ENCODE data around the gene IFT122.

Gene IFT122

DNA sequence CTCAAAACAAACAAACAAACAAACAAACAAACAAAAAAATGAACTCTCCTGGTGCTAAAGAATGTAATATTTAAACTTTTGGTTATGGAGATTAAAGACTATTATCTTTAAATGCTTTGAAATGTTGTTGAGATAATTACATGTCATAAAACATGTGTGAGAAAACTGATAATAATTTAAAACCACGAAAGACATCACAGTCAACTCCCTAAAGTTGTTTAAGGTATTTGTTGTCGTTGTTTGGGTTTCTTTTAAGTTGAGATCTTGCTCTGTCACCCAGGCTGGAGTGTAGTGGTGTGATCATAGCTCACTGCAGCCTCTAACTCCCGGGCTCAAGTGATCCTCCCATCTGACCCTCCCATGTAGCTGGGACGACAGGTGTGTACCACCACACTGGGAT is 23.6 kb upstream of the IFT122 start:
- Histone ChIP-seq H3K27me3 (ENCODE audit: insufficient read depth, low read length) (no peaks in the 10 kb centered on the region), H3K4me1 (ENCODE audit: control insufficient read depth, insufficient read depth, low read length, unreplicated experiment) (peaks cover 19% of the 10 kb centered on the region), H3K27ac (ENCODE audit: low read depth, low read length) (no peak overlapping the region), H3K4me3 (ENCODE audit: low read depth, low read length) (no peak overlapping the region), H3K79me2 (ENCODE audit: control insufficient read depth, insufficient read depth, low read length, unreplicated experiment) (no peaks in the 10 kb centered on the region), H3K36me3 (ENCODE audit: insufficient read depth, low read length) (no peaks in the 10 kb centered on the region), H2AFZ (ENCODE audit: low read length, unreplicated experiment) (no peak overlapping the region)

DNA sequence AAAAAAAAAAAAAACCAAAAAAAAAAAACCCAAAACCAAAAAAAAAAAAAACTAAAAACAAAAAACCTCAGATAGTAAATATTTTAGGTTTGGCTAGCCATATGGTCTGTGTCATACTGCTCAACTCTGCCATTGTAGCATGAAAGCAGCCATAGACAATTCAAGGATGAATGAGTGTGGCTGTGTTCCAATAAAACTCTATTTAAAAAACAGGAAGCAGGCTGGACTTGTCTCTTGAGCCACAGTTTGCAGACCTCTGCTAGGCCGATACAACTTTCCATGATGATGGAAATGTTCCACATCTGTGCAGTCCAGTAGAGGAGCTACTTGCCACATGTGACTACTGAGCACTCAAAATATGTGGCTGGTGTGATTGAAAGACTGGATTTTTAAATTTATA is 22.7 kb upstream of the IFT122 start:
- peaks cover 19% of the 10 kb centered on the region for H3K4me1 ChIP-seq (ENCODE audit: control insufficient read depth, insufficient read depth, low read length, unreplicated experiment)
- H3K4me3 ChIP-seq (ENCODE audit: low read depth, low read length): no peak overlapping the region
- no peaks in the 10 kb centered on the region for H3K79me2 ChIP-seq (ENCODE audit: control insufficient read depth, insufficient read depth, low read length, unreplicated experiment)
- H3K36me3 ChIP-seq (ENCODE audit: insufficient read depth, low read length): no peaks in the 10 kb centered on the region
- no peaks in the 10 kb centered on the region for H3K27me3 ChIP-seq (ENCODE audit: insufficient read depth, low read length)
- H3K27ac ChIP-seq (ENCODE audit: low read depth, low read length): no peak overlapping the region
- H2AFZ ChIP-seq (ENCODE audit: low read length, unreplicated experiment): no peak overlapping the region

DNA sequence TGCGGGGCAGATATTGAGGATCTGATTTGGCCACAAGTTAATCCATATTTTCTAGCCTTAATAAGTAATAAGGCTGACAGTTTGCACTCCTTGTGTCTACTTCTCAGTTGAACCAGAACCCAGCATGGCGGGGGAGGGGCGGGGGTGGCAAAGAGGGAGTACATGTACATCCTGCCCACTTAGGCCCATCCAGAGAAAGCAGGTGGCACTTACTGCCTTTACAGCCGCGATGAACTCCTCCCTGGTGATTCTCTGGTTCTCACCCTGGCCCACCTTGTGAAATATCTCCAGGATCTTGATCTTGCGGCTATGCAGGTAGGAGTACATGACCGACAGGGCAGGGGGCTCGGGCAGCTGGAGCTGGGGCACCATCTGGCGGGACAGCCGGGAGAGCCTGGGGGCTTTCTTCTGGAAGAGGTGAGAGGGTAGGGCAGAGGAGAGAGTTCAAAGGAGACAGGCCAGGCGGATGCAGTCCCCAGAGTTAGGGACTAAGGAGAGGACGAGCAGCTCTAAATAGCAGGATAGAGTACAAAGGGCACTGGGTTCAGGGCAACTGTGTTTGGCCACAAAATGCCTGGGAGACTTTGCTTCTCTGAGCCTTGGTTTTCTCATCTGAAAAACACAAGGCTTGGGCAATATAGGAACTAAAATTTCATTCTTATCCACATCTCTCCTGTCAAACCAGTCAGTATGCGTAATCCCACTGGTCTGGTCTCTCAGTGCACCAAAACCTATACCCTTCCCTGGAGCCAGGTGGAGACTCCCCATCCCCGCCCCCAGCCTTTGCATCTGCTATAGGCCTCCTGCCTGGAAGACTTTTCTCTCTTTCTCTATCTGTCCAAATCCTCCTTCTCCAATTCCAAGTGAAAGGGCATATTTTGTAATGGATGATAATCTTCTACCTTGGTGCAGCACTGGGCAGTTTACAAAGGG is 21.7 kb upstream of the IFT122 start:
- no peaks in the 10 kb centered on the region for H3K79me2 ChIP-seq (ENCODE audit: control insufficient read depth, insufficient read depth, low read length, unreplicated experiment)

DNA sequence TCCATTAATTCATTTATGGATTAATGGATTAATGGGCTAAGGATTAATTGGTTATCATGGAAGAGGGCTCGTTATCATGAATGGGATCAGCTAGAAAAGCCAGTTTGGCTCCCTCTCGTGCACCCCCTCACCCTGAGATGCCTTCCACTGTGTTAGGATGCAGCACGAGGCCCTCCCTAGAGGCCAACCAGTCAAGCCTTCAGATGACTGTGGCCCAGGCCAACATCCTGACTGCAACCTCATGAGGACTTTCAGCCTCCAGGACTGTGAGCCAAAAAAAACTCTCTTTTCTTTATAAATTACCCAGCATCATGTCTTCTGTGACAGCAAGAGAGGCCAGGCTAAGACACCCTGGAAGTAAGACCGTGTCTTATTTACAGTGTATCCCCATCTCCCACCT is 20.5 kb upstream of the IFT122 start:
- no peaks in the 10 kb centered on the region for H3K79me2 ChIP-seq (ENCODE audit: control insufficient read depth, insufficient read depth, low read length, unreplicated experiment)
- H2AFZ ChIP-seq (ENCODE audit: low read length, unreplicated experiment): no peak overlapping the region
- H3K4me1 ChIP-seq (ENCODE audit: control insufficient read depth, insufficient read depth, low read length, unreplicated experiment): peaks cover 7% of the 10 kb centered on the region
- no peak overlapping the region for H3K4me3 ChIP-seq (ENCODE audit: low read depth, low read length)
- H3K36me3 ChIP-seq (ENCODE audit: insufficient read depth, low read length): no peaks in the 10 kb centered on the region
- no peak overlapping the region for H3K27ac ChIP-seq (ENCODE audit: low read depth, low read length)
- no peaks in the 10 kb centered on the region for H3K27me3 ChIP-seq (ENCODE audit: insufficient read depth, low read length)

More for the DNA sequence above, 21.7 kb upstream of the IFT122 start:
- Histone ChIP-seq H3K36me3 (ENCODE audit: insufficient read depth, low read length) (no peaks in the 10 kb centered on the region), H3K27ac (ENCODE audit: low read depth, low read length) (no peak overlapping the region), H3K4me1 (ENCODE audit: control insufficient read depth, insufficient read depth, low read length, unreplicated experiment) (peaks cover 13% of the 10 kb centered on the region), H2AFZ (ENCODE audit: low read length, unreplicated experiment) (no peak overlapping the region), H3K27me3 (ENCODE audit: insufficient read depth, low read length) (no peaks in the 10 kb centered on the region), H3K4me3 (ENCODE audit: low read depth, low read length) (no peak overlapping the region)

DNA sequence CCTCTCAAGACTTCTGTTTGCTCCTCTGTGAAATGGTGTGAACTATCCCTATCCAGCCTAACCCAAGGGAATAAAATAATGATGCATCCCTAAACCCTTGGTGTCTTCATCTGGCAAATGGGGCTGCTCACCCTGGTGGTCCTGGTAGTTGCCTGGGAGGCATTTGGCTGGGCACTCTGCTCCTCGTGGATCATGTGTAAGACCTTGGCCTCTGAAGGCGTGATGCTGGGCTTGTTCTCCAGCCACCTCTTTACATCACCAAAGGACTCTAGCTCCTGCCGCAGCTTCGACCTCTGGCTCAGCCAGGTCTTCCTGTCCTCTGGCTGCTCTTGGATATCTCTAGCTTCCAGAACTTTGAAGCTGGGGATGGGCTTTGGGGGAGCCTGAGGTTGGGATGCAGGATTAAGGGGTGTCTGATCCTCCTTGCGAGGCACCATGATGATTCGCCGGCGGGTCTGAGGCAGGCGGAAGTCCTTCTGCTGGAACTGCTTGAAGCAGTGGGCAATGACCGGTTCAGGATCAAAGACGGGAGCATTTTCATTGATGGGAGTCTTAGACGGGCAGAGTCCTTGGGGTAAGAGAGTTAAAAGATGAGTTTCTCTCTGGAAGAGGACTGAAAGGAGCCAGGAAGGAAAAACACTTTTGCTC is 18.7 kb upstream of the IFT122 start:
- Histone ChIP-seq H3K27me3 (ENCODE audit: insufficient read depth, low read length) (no peaks in the 10 kb centered on the region), H3K4me3 (ENCODE audit: low read depth, low read length) (no peak overlapping the region), H3K36me3 (ENCODE audit: insufficient read depth, low read length) (no peaks in the 10 kb centered on the region), H3K27ac (ENCODE audit: low read depth, low read length) (no peak overlapping the region), H3K4me1 (ENCODE audit: control insufficient read depth, insufficient read depth, low read length, unreplicated experiment) (peaks cover 4% of the 10 kb centered on the region), H2AFZ (ENCODE audit: low read length, unreplicated experiment) (no peak overlapping the region), H3K79me2 (ENCODE audit: control insufficient read depth, insufficient read depth, low read length, unreplicated experiment) (no peaks in the 10 kb centered on the region)

DNA sequence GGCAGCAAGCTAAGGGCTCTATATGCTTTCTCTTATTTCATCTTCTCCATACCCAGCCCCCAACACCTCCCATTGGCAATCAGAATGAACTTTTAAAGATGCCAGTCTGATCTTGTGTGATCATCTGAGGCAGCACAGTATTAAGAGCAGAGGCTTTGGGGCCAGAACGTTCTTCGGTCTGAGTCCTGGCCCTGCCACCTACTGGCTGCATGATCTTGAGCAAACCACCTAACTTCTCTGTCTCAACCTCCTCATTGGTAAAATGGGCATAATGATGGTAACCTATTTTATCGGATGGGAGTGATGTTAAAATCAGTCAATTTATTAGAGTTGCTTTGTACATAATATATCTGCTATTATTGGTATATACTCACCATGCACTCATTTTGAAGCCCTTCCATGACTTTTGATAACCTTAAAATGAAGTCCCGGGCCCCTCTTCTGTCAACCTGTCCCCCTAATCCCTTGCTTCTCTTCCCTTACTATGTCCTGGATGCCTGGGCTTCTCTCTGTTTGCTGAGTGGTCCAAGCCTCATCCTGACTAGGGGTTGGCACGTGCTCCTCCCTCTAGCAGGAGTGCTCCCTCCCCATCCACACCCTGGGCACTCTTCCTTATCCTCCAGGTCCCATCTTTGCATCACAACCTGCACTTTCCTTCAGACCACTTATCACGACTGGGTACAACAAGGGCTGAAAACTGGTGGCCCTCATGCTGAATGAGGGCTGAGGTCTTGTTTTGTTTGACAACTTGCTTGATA is 17.9 kb upstream of the IFT122 start:
- peaks cover 4% of the 10 kb centered on the region for H3K4me1 ChIP-seq (ENCODE audit: control insufficient read depth, insufficient read depth, low read length, unreplicated experiment)
- no peaks in the 10 kb centered on the region for H3K36me3 ChIP-seq (ENCODE audit: insufficient read depth, low read length)
- H3K27ac ChIP-seq (ENCODE audit: low read depth, low read length): no peak overlapping the region
- no peak overlapping the region for H3K4me3 ChIP-seq (ENCODE audit: low read depth, low read length)
- H3K79me2 ChIP-seq (ENCODE audit: control insufficient read depth, insufficient read depth, low read length, unreplicated experiment): no peaks in the 10 kb centered on the region
- H3K27me3 ChIP-seq (ENCODE audit: insufficient read depth, low read length): no peaks in the 10 kb centered on the region
- H2AFZ ChIP-seq (ENCODE audit: low read length, unreplicated experiment): no peak overlapping the region

DNA sequence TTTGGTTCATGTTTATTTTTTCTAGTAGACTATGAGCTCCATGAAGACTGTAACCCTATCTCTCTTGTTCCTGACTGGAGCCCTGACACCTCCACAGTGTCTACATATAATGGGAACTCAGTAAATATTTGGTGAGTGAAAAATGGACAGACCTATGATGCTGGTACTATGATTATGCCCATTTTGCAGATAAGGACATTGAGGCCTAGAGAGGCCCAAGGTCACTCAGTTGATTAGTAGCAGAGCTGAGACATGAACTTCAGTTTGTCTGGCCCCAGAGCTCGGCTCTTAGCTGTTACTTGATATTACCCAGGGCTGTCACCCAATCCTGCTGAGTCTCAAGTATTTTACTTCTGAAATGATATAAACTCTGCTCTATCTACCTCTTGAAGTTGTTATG is 17.1 kb upstream of the IFT122 start:
- Histone ChIP-seq H3K4me3 (ENCODE audit: low read depth, low read length) (no peak overlapping the region), H3K4me1 (ENCODE audit: control insufficient read depth, insufficient read depth, low read length, unreplicated experiment) (peaks cover 4% of the 10 kb centered on the region), H3K79me2 (ENCODE audit: control insufficient read depth, insufficient read depth, low read length, unreplicated experiment) (no peaks in the 10 kb centered on the region), H3K27ac (ENCODE audit: low read depth, low read length) (no peak overlapping the region), H2AFZ (ENCODE audit: low read length, unreplicated experiment) (no peak overlapping the region), H3K36me3 (ENCODE audit: insufficient read depth, low read length) (no peaks in the 10 kb centered on the region), H3K27me3 (ENCODE audit: insufficient read depth, low read length) (no peaks in the 10 kb centered on the region; the same call in 1 of the 2 replicates)

DNA sequence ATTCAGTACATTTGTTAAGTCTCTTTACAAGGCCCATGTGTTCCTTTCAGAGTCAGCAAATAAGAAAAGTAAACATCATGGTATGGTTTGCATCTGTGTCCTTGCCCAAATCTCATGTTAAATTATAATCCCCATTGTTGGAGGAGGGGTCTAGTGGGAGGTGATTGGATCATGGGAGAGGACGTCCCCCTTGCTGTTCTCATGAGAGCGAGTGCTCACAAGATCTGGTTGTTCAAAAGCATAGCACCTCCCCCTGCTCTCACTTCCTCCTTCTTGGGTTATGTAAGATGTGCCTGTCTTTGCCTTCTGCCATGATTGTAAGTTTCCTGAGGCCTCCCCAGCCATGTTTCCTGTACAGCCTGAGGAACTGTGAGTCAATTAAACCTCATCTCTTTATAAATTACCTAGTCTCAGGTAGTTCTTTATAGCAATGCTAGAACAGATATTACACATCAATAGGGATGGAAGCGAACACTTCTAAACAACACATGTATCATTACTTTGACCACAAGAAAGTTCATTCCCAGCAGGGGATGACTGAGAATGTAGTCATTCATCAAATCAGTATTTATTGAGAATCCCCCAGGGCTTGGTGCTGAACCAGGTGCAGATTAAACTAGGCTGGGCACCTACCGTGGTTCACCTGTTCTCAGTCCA is 15.7 kb upstream of the IFT122 start:
- Histone ChIP-seq H3K36me3 (ENCODE audit: insufficient read depth, low read length) (no peaks in the 10 kb centered on the region), H3K4me3 (ENCODE audit: low read depth, low read length) (no peak overlapping the region), H2AFZ (ENCODE audit: low read length, unreplicated experiment) (no peak overlapping the region), H3K4me1 (ENCODE audit: control insufficient read depth, insufficient read depth, low read length, unreplicated experiment) (peaks cover 10% of the 10 kb centered on the region), H3K79me2 (ENCODE audit: control insufficient read depth, insufficient read depth, low read length, unreplicated experiment) (no peaks in the 10 kb centered on the region), H3K27ac (ENCODE audit: low read depth, low read length) (no peak overlapping the region), H3K27me3 (ENCODE audit: insufficient read depth, low read length) (no peaks in the 10 kb centered on the region; the same call in 1 of the 2 replicates)

DNA sequence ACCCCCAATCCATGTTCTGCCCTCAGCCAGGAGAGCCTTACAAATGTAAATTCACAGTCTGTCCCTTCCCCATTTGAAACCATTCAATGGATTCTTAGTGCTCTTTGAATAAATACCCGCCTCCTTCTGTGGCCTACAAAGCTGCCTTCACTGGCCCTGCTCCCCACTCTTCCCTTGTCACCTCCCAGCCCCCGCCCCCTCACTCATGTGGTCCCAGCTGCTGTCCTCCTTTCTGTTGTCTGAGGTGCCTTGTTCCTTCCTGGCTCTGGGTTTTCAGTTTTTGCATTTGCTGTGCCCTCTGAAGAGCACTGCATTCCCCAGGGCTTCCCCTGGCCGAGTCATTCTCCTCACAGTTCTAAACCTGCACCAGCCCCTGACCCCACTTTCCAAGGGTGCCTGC is 14.8 kb upstream of the IFT122 start:
- peaks cover 10% of the 10 kb centered on the region for H3K4me1 ChIP-seq (ENCODE audit: control insufficient read depth, insufficient read depth, low read length, unreplicated experiment)
- H3K4me3 ChIP-seq (ENCODE audit: low read depth, low read length): no peak overlapping the region
- no peaks in the 10 kb centered on the region; the same call in 1 of the 2 replicates for H3K27me3 ChIP-seq (ENCODE audit: insufficient read depth, low read length)
- H3K79me2 ChIP-seq (ENCODE audit: control insufficient read depth, insufficient read depth, low read length, unreplicated experiment): no peaks in the 10 kb centered on the region
- no peak overlapping the region for H2AFZ ChIP-seq (ENCODE audit: low read length, unreplicated experiment)
- H3K36me3 ChIP-seq (ENCODE audit: insufficient read depth, low read length): no peaks in the 10 kb centered on the region
- no peak overlapping the region for H3K27ac ChIP-seq (ENCODE audit: low read depth, low read length)

DNA sequence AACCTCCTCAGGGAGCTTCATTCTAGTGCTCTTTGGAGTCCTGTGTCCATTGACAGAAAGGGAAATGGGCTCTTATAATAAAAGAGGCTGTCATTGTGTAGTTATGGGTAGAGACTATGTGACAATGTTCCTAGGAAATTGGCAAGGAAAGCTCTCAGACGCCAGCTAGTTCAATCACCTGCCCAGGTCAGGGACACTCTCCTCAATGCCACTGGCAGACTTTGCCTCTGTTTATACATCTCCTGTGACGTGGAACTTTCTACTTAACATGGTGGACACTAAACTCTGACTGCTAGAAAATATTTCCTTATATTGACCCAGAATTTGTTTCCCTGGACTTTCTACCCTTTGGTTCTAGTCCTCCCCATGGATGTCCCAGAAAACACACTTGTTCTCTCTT is 14.4 kb upstream of the IFT122 start:
- Histone ChIP-seq H3K27ac (ENCODE audit: low read depth, low read length) (no peak overlapping the region), H3K4me3 (ENCODE audit: low read depth, low read length) (no peak overlapping the region), H3K4me1 (ENCODE audit: control insufficient read depth, insufficient read depth, low read length, unreplicated experiment) (peaks cover 10% of the 10 kb centered on the region), H3K79me2 (ENCODE audit: control insufficient read depth, insufficient read depth, low read length, unreplicated experiment) (no peaks in the 10 kb centered on the region), H3K36me3 (ENCODE audit: insufficient read depth, low read length) (no peaks in the 10 kb centered on the region), H2AFZ (ENCODE audit: low read length, unreplicated experiment) (no peak overlapping the region), H3K27me3 (ENCODE audit: insufficient read depth, low read length) (no peaks in the 10 kb centered on the region; the same call in 1 of the 2 replicates)
